Stimulated activated CD4-positive, alpha-beta T cell treated with anti-CD3 and anti-CD28 coated beads, Interleukin-15, amount 100 ng/mL, for 1 hour (primary cell): ENCODE measurements around the gene COBL.

Experiments
- DNase-seq, 2 donors: peaks; one replicate each; pipeline ENCODE4 v3.0.0-alpha.2; 2020; ENCODE audit warnings: low read depth in 1 of 2, low spot score in 1 of 2

COBL gene

GRCh38 chr7:51235593-51236313, 80.9 kb downstream of the COBL start:
- DNase-seq: no peak

- no peak for DNase-seq
These were observed 81.8 kb downstream of the COBL start for GRCh38 chr7:51234609-51235308.

- no peak for DNase-seq
These were observed 82.5 kb downstream of the COBL start for GRCh38 chr7:51234139-51234538.

- DNase-seq: no peak
These were observed 83.2 kb downstream of the COBL start for GRCh38 chr7:51233374-51233773.

- no peak for DNase-seq
These were observed 85.9 kb downstream of the COBL start for GRCh38 chr7:51230723-51231122.

GRCh38 chr7:51230324-51230625, 86.3 kb downstream of the COBL start:
- DNase-seq: no peak

GRCh38 chr7:51229620-51230323, 86.8 kb downstream of the COBL start:
- DNase-seq: no peak

- no peak for DNase-seq
These were observed 87.5 kb downstream of the COBL start for GRCh38 chr7:51229106-51229537.

GRCh38 chr7:51228386-51228958, 88.1 kb downstream of the COBL start:
- no peak for DNase-seq

- no peak for DNase-seq
These were observed 88.7 kb downstream of the COBL start for GRCh38 chr7:51227861-51228260.

- no peak for DNase-seq
These were observed 89.6 kb downstream of the COBL start for GRCh38 chr7:51226916-51227535.

- DNase-seq: no peak
These were observed 90.4 kb downstream of the COBL start for GRCh38 chr7:51226063-51226755.

GRCh38 chr7:51224811-51225595, 91.6 kb downstream of the COBL start:
- no peak for DNase-seq

GRCh38 chr7:51223505-51223904, 93.1 kb downstream of the COBL start:
- no peak for DNase-seq

GRCh38 chr7:51222916-51223315, 93.7 kb downstream of the COBL start:
- no peak for DNase-seq

- DNase-seq: no peak
These were observed 96.4 kb downstream of the COBL start for GRCh38 chr7:51220226-51220625.

- DNase-seq: no peak
These were observed 97.2 kb downstream of the COBL start for GRCh38 chr7:51219261-51219988.

- DNase-seq: no peak
These were observed 98.8 kb downstream of the COBL start for GRCh38 chr7:51217804-51218203.

- no peak for DNase-seq
These were observed 102.5 kb downstream of the COBL start for GRCh38 chr7:51214098-51214497.
